Suprapubic skin (tissue), 3 donors: ENCODE data around the gene MAPK11.

Experiments
- CTCF ChIP-seq, 2 donors: fragments of 200-600 bp in 1 of 2; fragments of 450-650 bp in 1 of 2; sonication (generic) in 1 of 2; IDR thresholded peaks; one replicate each; pipeline ENCODE4 v1.5.1; 2016 to 2019; ENCODE audit warnings: antibody characterized with exemption in 2 of 2, mild to moderate bottlenecking in 1 of 2, moderate library complexity in 1 of 2
- EP300 ChIP-seq: sonication (generic); formaldehyde crosslinking; IDR thresholded peaks from one replicate; pipeline ENCODE4 v1.6.1; 2017; ENCODE audit warnings: antibody characterized with exemption
- POLR2A ChIP-seq, 2 donors: fragments of 450-650 bp; IDR thresholded peaks; one replicate each; pipeline ENCODE4 v1.6.1; 2017; ENCODE audit warnings: antibody characterized with exemption in 2 of 2, mild to moderate bottlenecking in 2 of 2, moderate library complexity in 2 of 2

- TF ChIP-seq CTCF (IDR thresholded peaks at IDR 0.05) (no peak), EP300 (no peak), POLR2A (IDR thresholded peaks at IDR 0.05) (no peak)
These were observed 47.0 kb upstream of the MAPK11 start for GRCh38 chr22:50317178-50317577.
